HEK293 (cell line): Measurements from ENCODE around the gene SCFD2.

Source experiments
- YY1 ChIP-seq: fragments of 450-650 bp; formaldehyde crosslinking; IDR thresholded peaks from 2 replicates; pipeline ENCODE4 v1.5.1; 2018; ENCODE audit warnings: missing biosample characterization, missing genetic modification characterization
- ZBTB1 ChIP-seq: fragments of 450-650 bp; formaldehyde crosslinking; IDR thresholded peaks from 2 replicates; pipeline ENCODE4 v1.5.1; 2016; ENCODE audit warnings: missing biosample characterization, missing genetic modification characterization
- ZBTB20 ChIP-seq: fragments of 450-650 bp; formaldehyde crosslinking; IDR thresholded peaks from 2 replicates; pipeline ENCODE4 v1.5.1; 2016; ENCODE audit warnings: missing biosample characterization, missing genetic modification characterization
- ZIC2 ChIP-seq: fragments of 450-650 bp; formaldehyde crosslinking; IDR thresholded peaks from 2 replicates; pipeline ENCODE4 v1.5.1; 2016; ENCODE audit warnings: missing biosample characterization, missing genetic modification characterization
- ZNF146 ChIP-seq: fragments of 450-650 bp; formaldehyde crosslinking; IDR thresholded peaks from 2 replicates; pipeline ENCODE4 v1.5.1; 2016; ENCODE audit warnings: missing biosample characterization, missing genetic modification characterization
- ZNF24 ChIP-seq: fragments of 450-650 bp; formaldehyde crosslinking; IDR thresholded peaks from 2 replicates; pipeline ENCODE4 v1.5.1; 2016; ENCODE audit warnings: missing biosample characterization, missing genetic modification characterization
- ZNF610 ChIP-seq: fragments of 450-650 bp; formaldehyde crosslinking; IDR thresholded peaks from 2 replicates; pipeline ENCODE4 v1.5.1; 2016; ENCODE audit warnings: missing biosample characterization, missing genetic modification characterization, borderline replicate concordance
- TF ChIP-seq, protein P1 (sequence below): fragments of 450-650 bp; formaldehyde crosslinking; IDR thresholded peaks from 2 replicates; pipeline ENCODE4 v1.5.1; 2016; ENCODE audit warnings: missing biosample characterization, missing genetic modification characterization
- TF ChIP-seq, protein P2 (sequence below): fragments of 450-650 bp; formaldehyde crosslinking; IDR thresholded peaks from 2 replicates; pipeline ENCODE4 v1.5.1; 2016; ENCODE audit warnings: missing biosample characterization, missing genetic modification characterization
- TF ChIP-seq, protein P3 (sequence below): IDR thresholded peaks from 2 replicates; pipeline ENCODE4 v1.6.1; 2011; ENCODE audit warnings: mild to moderate bottlenecking, low read depth, low read length, borderline replicate concordance
- TF ChIP-seq, protein P4 (sequence below): fragments of 450-650 bp; formaldehyde crosslinking; IDR thresholded peaks from 2 replicates; pipeline ENCODE4 v1.5.1; 2016; ENCODE audit warnings: missing biosample characterization, missing genetic modification characterization
- TF ChIP-seq, protein P5 (sequence below): fragments of 450-650 bp; formaldehyde crosslinking; IDR thresholded peaks from 2 replicates; pipeline ENCODE4 v1.5.1; 2016; ENCODE audit warnings: missing biosample characterization, missing genetic modification characterization, low read depth

DNA sequence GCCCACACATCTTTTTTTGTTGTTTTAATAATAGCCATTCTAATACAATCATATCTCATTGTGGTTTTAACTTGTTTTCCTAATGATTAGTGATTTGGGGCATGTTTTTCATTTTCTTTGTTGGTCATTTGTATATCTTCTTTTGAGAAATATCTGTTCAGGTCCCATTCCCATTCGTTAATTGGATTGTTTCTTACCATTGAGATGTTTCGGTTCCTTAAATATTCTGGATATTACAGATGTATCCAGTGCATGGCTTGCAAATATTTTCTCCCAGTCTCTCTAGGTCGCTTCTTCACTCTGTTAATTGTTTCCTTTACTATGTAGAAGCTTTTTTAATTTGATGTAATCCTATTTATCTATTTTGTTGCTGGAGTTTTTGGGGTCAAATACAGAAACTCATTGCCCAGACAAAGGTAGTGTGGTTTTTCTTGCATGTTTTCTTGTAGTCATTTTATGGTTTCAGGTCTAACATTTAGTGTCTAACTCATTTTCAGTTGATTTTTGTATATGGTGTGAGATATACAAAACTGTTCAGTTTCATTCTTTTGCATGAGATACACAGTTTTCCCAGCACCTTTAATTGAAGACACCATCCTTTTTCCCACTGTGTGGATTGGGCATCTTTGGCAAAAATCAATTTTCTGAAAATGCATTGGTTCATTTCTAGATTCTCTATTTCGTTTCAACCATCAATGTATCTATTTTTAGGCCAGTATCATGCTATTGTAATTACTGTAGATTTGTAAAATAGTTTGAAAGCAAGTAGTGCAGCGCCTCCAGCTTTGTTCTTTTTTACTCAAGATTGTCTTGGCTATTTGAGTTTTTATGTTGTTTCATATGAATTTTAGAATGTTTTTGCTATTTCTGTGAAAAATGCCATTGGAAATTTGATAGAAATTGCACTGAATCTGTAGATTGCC lies 195.9 kb downstream of the SCFD2 start:
- TF ChIP-seq ZBTB20 (no peak), ZBTB1 (tag by site-specific recombination) (no peak), YY1 (tag by site-specific recombination) (no peak), ZNF610 (tag by site-specific recombination) (no peak), ZNF146 (no peak), ZNF24 (no peak), ZIC2 (tag by site-specific recombination) (no peak)
- TF ChIP-seq, protein P1, sequence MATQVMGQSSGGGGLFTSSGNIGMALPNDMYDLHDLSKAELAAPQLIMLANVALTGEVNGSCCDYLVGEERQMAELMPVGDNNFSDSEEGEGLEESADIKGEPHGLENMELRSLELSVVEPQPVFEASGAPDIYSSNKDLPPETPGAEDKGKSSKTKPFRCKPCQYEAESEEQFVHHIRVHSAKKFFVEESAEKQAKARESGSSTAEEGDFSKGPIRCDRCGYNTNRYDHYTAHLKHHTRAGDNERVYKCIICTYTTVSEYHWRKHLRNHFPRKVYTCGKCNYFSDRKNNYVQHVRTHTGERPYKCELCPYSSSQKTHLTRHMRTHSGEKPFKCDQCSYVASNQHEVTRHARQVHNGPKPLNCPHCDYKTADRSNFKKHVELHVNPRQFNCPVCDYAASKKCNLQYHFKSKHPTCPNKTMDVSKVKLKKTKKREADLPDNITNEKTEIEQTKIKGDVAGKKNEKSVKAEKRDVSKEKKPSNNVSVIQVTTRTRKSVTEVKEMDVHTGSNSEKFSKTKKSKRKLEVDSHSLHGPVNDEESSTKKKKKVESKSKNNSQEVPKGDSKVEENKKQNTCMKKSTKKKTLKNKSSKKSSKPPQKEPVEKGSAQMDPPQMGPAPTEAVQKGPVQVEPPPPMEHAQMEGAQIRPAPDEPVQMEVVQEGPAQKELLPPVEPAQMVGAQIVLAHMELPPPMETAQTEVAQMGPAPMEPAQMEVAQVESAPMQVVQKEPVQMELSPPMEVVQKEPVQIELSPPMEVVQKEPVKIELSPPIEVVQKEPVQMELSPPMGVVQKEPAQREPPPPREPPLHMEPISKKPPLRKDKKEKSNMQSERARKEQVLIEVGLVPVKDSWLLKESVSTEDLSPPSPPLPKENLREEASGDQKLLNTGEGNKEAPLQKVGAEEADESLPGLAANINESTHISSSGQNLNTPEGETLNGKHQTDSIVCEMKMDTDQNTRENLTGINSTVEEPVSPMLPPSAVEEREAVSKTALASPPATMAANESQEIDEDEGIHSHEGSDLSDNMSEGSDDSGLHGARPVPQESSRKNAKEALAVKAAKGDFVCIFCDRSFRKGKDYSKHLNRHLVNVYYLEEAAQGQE (tag by site-specific recombination) = no peak
- TF ChIP-seq, protein P2, sequence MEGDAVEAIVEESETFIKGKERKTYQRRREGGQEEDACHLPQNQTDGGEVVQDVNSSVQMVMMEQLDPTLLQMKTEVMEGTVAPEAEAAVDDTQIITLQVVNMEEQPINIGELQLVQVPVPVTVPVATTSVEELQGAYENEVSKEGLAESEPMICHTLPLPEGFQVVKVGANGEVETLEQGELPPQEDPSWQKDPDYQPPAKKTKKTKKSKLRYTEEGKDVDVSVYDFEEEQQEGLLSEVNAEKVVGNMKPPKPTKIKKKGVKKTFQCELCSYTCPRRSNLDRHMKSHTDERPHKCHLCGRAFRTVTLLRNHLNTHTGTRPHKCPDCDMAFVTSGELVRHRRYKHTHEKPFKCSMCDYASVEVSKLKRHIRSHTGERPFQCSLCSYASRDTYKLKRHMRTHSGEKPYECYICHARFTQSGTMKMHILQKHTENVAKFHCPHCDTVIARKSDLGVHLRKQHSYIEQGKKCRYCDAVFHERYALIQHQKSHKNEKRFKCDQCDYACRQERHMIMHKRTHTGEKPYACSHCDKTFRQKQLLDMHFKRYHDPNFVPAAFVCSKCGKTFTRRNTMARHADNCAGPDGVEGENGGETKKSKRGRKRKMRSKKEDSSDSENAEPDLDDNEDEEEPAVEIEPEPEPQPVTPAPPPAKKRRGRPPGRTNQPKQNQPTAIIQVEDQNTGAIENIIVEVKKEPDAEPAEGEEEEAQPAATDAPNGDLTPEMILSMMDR (tag by site-specific recombination) = no peak
- TF ChIP-seq, protein P3, sequence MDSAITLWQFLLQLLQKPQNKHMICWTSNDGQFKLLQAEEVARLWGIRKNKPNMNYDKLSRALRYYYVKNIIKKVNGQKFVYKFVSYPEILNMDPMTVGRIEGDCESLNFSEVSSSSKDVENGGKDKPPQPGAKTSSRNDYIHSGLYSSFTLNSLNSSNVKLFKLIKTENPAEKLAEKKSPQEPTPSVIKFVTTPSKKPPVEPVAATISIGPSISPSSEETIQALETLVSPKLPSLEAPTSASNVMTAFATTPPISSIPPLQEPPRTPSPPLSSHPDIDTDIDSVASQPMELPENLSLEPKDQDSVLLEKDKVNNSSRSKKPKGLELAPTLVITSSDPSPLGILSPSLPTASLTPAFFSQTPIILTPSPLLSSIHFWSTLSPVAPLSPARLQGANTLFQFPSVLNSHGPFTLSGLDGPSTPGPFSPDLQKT = no peak
- TF ChIP-seq, protein P4, sequence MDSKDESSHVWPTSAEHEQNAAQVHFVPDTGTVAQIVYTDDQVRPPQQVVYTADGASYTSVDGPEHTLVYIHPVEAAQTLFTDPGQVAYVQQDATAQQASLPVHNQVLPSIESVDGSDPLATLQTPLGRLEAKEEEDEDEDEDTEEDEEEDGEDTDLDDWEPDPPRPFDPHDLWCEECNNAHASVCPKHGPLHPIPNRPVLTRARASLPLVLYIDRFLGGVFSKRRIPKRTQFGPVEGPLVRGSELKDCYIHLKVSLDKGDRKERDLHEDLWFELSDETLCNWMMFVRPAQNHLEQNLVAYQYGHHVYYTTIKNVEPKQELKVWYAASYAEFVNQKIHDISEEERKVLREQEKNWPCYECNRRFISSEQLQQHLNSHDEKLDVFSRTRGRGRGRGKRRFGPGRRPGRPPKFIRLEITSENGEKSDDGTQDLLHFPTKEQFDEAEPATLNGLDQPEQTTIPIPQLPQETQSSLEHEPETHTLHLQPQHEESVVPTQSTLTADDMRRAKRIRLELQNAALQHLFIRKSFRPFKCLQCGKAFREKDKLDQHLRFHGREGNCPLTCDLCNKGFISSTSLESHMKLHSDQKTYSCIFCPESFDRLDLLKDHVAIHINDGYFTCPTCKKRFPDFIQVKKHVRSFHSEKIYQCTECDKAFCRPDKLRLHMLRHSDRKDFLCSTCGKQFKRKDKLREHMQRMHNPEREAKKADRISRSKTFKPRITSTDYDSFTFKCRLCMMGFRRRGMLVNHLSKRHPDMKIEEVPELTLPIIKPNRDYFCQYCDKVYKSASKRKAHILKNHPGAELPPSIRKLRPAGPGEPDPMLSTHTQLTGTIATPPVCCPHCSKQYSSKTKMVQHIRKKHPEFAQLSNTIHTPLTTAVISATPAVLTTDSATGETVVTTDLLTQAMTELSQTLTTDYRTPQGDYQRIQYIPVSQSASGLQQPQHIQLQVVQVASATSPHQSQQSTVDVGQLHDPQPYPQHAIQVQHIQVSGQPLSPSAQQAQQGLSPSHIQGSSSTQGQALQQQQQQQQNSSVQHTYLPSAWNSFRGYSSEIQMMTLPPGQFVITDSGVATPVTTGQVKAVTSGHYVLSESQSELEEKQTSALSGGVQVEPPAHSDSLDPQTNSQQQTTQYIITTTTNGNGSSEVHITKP (tag by site-specific recombination) = no peak
- TF ChIP-seq, protein P5, sequence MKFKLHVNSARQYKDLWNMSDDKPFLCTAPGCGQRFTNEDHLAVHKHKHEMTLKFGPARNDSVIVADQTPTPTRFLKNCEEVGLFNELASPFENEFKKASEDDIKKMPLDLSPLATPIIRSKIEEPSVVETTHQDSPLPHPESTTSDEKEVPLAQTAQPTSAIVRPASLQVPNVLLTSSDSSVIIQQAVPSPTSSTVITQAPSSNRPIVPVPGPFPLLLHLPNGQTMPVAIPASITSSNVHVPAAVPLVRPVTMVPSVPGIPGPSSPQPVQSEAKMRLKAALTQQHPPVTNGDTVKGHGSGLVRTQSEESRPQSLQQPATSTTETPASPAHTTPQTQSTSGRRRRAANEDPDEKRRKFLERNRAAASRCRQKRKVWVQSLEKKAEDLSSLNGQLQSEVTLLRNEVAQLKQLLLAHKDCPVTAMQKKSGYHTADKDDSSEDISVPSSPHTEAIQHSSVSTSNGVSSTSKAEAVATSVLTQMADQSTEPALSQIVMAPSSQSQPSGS (tag by site-specific recombination) = no peak
